Loucy (cell line): ENCODE measurements around the gene CD96.

Source experiments
- EZH2phosphoT487 ChIP-seq: fragments of 200-600 bp; IDR thresholded peaks from 2 replicates; pipeline ENCODE4 v1.6.1; 2018; ENCODE audit warnings: antibody characterized with exemption, mild to moderate bottlenecking, moderate library complexity, borderline replicate concordance
- TF ChIP-seq, protein P1 (sequence below): fragments of 200-600 bp; sonication (generic); conservative IDR thresholded peaks from 2 replicates; pipeline ENCODE4 v1.5.1; 2014; ENCODE audit warnings: mild to moderate bottlenecking, antibody characterized with exemption, low read length

DNA sequence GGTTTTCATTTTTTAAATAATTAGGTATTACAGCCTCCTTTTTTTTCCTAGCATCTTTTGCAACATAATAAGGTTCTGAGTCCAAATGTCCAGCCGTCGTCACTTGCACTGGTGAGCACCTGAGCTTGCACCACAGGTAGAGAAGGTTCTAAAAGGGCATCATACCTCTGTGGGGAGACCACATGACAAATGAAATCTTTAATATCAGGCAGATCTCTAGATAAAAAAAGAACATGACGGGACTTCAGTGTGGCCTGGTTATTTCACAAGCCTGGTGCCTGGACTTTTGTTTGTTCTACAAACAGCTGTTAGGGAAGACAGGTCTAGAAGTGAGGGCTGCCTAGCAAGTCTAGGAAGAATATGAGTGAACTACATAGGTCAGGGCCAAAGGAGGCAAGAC lies 49.6 kb downstream of the CD96 start:
- TF ChIP-seq, protein P1, sequence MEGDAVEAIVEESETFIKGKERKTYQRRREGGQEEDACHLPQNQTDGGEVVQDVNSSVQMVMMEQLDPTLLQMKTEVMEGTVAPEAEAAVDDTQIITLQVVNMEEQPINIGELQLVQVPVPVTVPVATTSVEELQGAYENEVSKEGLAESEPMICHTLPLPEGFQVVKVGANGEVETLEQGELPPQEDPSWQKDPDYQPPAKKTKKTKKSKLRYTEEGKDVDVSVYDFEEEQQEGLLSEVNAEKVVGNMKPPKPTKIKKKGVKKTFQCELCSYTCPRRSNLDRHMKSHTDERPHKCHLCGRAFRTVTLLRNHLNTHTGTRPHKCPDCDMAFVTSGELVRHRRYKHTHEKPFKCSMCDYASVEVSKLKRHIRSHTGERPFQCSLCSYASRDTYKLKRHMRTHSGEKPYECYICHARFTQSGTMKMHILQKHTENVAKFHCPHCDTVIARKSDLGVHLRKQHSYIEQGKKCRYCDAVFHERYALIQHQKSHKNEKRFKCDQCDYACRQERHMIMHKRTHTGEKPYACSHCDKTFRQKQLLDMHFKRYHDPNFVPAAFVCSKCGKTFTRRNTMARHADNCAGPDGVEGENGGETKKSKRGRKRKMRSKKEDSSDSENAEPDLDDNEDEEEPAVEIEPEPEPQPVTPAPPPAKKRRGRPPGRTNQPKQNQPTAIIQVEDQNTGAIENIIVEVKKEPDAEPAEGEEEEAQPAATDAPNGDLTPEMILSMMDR = no peak
- no peak for TF ChIP-seq EZH2phosphoT487
